Left ventricle myocardium inferior (tissue), 1 donor: Measurements from ENCODE around the gene STOM. TPM values are rescaled to one million over a fixed set of nuclear protein-coding genes. Genes with fewer than 3 reads are reported as not detected.

Experiments used
- DNase-seq: peaks from one replicate; pipeline ENCODE4 v3.0.0-alpha.2; 2020
- H3K27ac ChIP-seq: fragments of 200-600 bp; replicated peaks from 2 replicates; pipeline ENCODE4 v1.8.0; 2021
- H3K27me3 ChIP-seq: fragments of 200-600 bp; 2 replicates; pipeline ENCODE4 v1.8.0; 2021; ENCODE audit warnings: low read depth
- H3K36me3 ChIP-seq: fragments of 200-600 bp; 2 replicates; pipeline ENCODE4 v1.8.0; 2021
- H3K4me1 ChIP-seq: fragments of 200-600 bp; 2 replicates; pipeline ENCODE4 v1.8.0; 2021
- H3K4me3 ChIP-seq: fragments of 200-600 bp; 2 replicates; pipeline ENCODE4 v1.8.0; 2021; ENCODE audit warnings: mild to moderate bottlenecking, moderate library complexity
- H3K9me3 ChIP-seq: fragments of 200-600 bp; replicated peaks from 2 replicates; pipeline ENCODE4 v1.8.0; 2021
- CTCF ChIP-seq: fragments of 200-600 bp; IDR thresholded peaks from 2 replicates; pipeline ENCODE4 v1.8.0; 2021; ENCODE audit warnings: antibody characterized with exemption, mild to moderate bottlenecking, borderline replicate concordance
- intact Hi-C: fragments of 100-400 bp; cut with micrococcal nuclease; formaldehyde crosslinking; loops from one replicate; pipeline ENCODE4 v1.11.0; 2022
- total RNA-seq: library from RNA; stranded (reverse); fragmentation: NEBNext Ultra II Directional; extraction: Animal tissue kit (Norgen Biotek cat#: 25700); gene quantifications from one replicate; pipeline ENCODE4 v1.2.1, GENCODE V29; 2021
- donor health status: DM: no; HTN: yes; CAD: no; lungs with severe emphysema.

Gene STOM
- total RNA-seq, 1 donor from 2014 or later: 165 TPM

DNA sequence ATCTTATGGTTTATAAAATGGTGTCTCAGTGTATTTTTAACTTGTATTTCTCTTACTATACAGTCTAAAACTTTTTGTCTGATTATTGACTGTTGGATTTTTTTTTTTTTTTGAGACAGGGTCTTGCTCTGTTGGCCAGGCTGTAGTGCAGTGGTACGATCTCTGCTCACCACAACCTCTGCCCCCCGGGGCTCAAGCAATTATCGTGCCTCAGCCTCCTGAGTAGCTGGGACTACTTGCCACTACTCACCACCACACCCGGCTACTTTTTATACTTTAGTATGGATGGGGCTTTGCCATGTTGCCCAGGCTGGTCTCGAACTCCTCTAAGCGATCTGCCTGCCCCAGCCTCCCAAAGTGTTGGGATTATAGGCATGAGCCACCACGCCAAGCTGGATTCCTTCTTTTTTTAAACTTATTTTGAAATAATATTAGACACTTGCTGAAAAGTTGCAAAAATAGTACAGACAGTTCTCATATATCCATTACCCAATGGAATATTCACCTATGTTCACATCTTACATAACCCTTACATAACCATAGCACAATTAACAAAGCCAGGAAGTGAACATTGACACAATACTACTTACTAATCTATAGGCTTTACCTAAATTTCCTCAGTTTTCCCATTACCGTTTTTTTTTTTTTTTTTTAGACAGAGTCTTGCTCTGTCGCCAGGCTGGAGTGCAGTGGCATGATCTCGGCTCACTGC is 47.2 kb downstream of the STOM start:
- peaks cover 95% of the 10 kb centered on the region for H3K36me3 ChIP-seq
- H3K27ac ChIP-seq: peak overlapping the region; percentile 95
- no peaks in the 10 kb centered on the region for H3K9me3 ChIP-seq
- H3K4me3 ChIP-seq: no peak overlapping the region
- no peak for DNase-seq
- H3K4me1 ChIP-seq: peaks cover 100% of the 10 kb centered on the region
- no peak for TF ChIP-seq CTCF
- intact Hi-C loops: no loop called here
- H3K27me3 ChIP-seq: no peaks in the 10 kb centered on the region

DNA sequence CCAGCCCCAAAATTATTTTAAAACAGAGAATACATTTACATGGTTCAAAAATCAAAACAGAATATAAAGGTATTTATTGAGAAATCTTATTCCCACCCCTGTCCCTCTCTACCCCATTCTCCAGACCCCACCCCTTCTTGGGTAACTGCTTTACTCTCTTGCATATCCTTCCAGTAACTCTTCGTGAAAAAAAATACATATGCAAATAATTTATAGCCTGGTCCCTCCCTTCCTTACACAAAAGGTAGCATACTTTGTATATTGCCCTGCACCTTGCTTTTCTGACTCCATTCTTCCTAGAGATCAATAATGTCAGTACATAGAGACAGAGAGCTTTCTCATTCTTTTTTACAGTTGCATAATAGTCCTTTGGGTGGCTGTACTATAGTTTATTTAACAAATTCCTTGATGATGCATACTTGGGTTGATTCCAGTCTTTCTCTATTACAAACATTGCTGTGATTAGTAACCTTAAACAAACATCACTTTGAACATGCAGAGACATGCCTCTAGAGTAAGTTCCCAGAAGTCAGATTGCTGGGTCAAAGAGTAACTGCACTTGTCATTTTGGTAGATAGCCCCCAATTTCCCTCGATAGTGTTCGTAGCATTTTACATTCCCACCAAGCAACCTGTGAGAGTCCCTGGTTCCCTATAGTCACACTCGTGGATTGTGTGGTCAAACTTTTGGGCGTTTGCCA is 47.9 kb downstream of the STOM start:
- DNase-seq: no peak
- Histone ChIP-seq H3K27me3 (no peaks in the 10 kb centered on the region), H3K27ac (peak overlapping the region; percentile 95), H3K36me3 (peaks cover 95% of the 10 kb centered on the region), H3K9me3 (no peaks in the 10 kb centered on the region), H3K4me1 (peaks cover 100% of the 10 kb centered on the region), H3K4me3 (no peak overlapping the region)
- intact Hi-C loops: no loop called here
- TF ChIP-seq CTCF: no peak

GRCh38 chr9:121321016-121321503 is 49.0 kb downstream of the STOM start:
- peaks cover 100% of the 10 kb centered on the region for H3K4me1 ChIP-seq
- no peak for TF ChIP-seq CTCF
- no peaks in the 10 kb centered on the region for H3K27me3 ChIP-seq
- peak overlapping the region; percentile 95 for H3K27ac ChIP-seq
- intact Hi-C loops: loop anchor here (2.0 kb wide), 1 partner anchor 54 kb away; no protein-coding TSS in a partner anchor
- H3K9me3 ChIP-seq: no peaks in the 10 kb centered on the region
- H3K4me3 ChIP-seq: no peak overlapping the region
- H3K36me3 ChIP-seq: peaks cover 97% of the 10 kb centered on the region
- no peak for DNase-seq

GRCh38 chr9:121319383-121319780 is 50.7 kb downstream of the STOM start:
- no peaks in the 10 kb centered on the region for H3K27me3 ChIP-seq
- no peak overlapping the region for H3K4me3 ChIP-seq
- peaks cover 98% of the 10 kb centered on the region for H3K36me3 ChIP-seq
- peaks cover 98% of the 10 kb centered on the region for H3K4me1 ChIP-seq
- H3K27ac ChIP-seq: peak overlapping the region; percentile 95
- intact Hi-C loops: loop anchor here (10.0 kb wide), 2 partner anchors 55 to 105 kb away; partner anchors contain the start of gene GSN
- H3K9me3 ChIP-seq: no peaks in the 10 kb centered on the region
- TF ChIP-seq CTCF: no peak
- DNase-seq: no peak

GRCh38 chr9:121318631-121319382 is 51.2 kb downstream of the STOM start:
- DNase-seq: no peak
- peaks cover 94% of the 10 kb centered on the region for H3K4me1 ChIP-seq
- intact Hi-C loops: loop anchor here (10.0 kb wide), 2 partner anchors 54 to 104 kb away; partner anchors contain the start of gene GSN

More at GRCh38 chr9:121318631-121319382, 51.2 kb downstream of the STOM start:
- Histone ChIP-seq H3K36me3 (peaks cover 98% of the 10 kb centered on the region), H3K4me3 (no peak overlapping the region), H3K9me3 (no peaks in the 10 kb centered on the region), H3K27ac (peak overlapping the region; percentile 95), H3K27me3 (no peaks in the 10 kb centered on the region)
- no peak for TF ChIP-seq CTCF
